IPS-18c (cell line): ENCODE results near the gene TEX51.

Source experiments
- H3K4me3 ChIP-seq: 2 replicates; pipeline ENCODE4 v1.7.0; 2013; ENCODE audit warnings: low read depth, mild to moderate bottlenecking, low read length, moderate library complexity; ENCODE audit not compliant: insufficient read depth
- H3K9me3 ChIP-seq: one replicate; pipeline ENCODE4 v1.6.1; 2013; ENCODE audit warnings: mild to moderate bottlenecking, low read length, moderate library complexity; ENCODE audit not compliant: control insufficient read depth, insufficient read depth

TEX51 gene

GRCh38 chr2:126874961-126875360 is 23.7 kb upstream of the TEX51 start:
- Histone ChIP-seq H3K4me3 (no peak overlapping the region), H3K9me3 (no peaks in the 10 kb centered on the region)

- Histone ChIP-seq H3K4me3 (no peak overlapping the region), H3K9me3 (no peaks in the 10 kb centered on the region)
Observed at GRCh38 chr2:126876631-126877030, 22.1 kb upstream of the TEX51 start.

- Histone ChIP-seq H3K4me3 (no peak overlapping the region), H3K9me3 (no peaks in the 10 kb centered on the region)
Observed at GRCh38 chr2:126877041-126877440, 21.6 kb upstream of the TEX51 start.

- Histone ChIP-seq H3K9me3 (no peaks in the 10 kb centered on the region), H3K4me3 (no peak overlapping the region)
Observed at GRCh38 chr2:126877861-126878565, 20.7 kb upstream of the TEX51 start.

GRCh38 chr2:126878601-126879000 is 20.1 kb upstream of the TEX51 start:
- Histone ChIP-seq H3K9me3 (no peaks in the 10 kb centered on the region), H3K4me3 (no peak overlapping the region)

GRCh38 chr2:126879348-126880298 is 19.1 kb upstream of the TEX51 start:
- Histone ChIP-seq H3K9me3 (no peaks in the 10 kb centered on the region), H3K4me3 (no peak overlapping the region; the same call in 1 of the 2 replicates)

- H3K9me3 ChIP-seq = no peaks in the 10 kb centered on the region
- no peak overlapping the region for H3K4me3 ChIP-seq
Observed at GRCh38 chr2:126880324-126880723, 18.4 kb upstream of the TEX51 start.

- Histone ChIP-seq H3K9me3 (no peaks in the 10 kb centered on the region), H3K4me3 (no peak overlapping the region)
Observed at GRCh38 chr2:126880817-126881216, 17.9 kb upstream of the TEX51 start.

GRCh38 chr2:126881591-126881990 is 17.1 kb upstream of the TEX51 start:
- Histone ChIP-seq H3K4me3 (no peak overlapping the region), H3K9me3 (no peaks in the 10 kb centered on the region)

GRCh38 chr2:126882181-126882580 is 16.5 kb upstream of the TEX51 start:
- Histone ChIP-seq H3K4me3 (no peak overlapping the region), H3K9me3 (no peaks in the 10 kb centered on the region)

GRCh38 chr2:126882736-126883665 is 15.7 kb upstream of the TEX51 start:
- H3K4me3 ChIP-seq = no peak overlapping the region
- H3K9me3 ChIP-seq = no peaks in the 10 kb centered on the region

GRCh38 chr2:126883666-126884040 is 15.0 kb upstream of the TEX51 start:
- Histone ChIP-seq H3K4me3 (no peak overlapping the region), H3K9me3 (peaks cover 2% of the 10 kb centered on the region)

- peaks cover 2% of the 10 kb centered on the region for H3K9me3 ChIP-seq
- no peak overlapping the region for H3K4me3 ChIP-seq
Observed at GRCh38 chr2:126884861-126885750, 13.6 kb upstream of the TEX51 start.

- Histone ChIP-seq H3K9me3 (peaks cover 2% of the 10 kb centered on the region), H3K4me3 (peak overlapping the region; percentile 49; the same call in 1 of the 2 replicates)
Observed at GRCh38 chr2:126885751-126886210, 12.9 kb upstream of the TEX51 start.

GRCh38 chr2:126886211-126886915 is 12.3 kb upstream of the TEX51 start:
- H3K4me3 ChIP-seq = peak overlapping the region; percentile 49; the same call in 1 of the 2 replicates
- H3K9me3 ChIP-seq = peaks cover 2% of the 10 kb centered on the region

- H3K9me3 ChIP-seq = peaks cover 2% of the 10 kb centered on the region
- H3K4me3 ChIP-seq = 0 out of 2 replicates have a peak overlapping the region, but pooled peaks have one; percentile 49
Observed at GRCh38 chr2:126886916-126887280, 11.8 kb upstream of the TEX51 start.
